HS-27A (cell line): ENCODE measurements around the gene CLPSL2.

Experiments used
- DNase-seq: peaks from one replicate; pipeline ENCODE4 v3.0.0-alpha.2; 2012; ENCODE audit warnings: low read depth, missing footprints

Gene CLPSL2

GRCh38 chr6:35746516-35746915, 29.9 kb upstream of the CLPSL2 start:
- DNase-seq, result no peak

DNA sequence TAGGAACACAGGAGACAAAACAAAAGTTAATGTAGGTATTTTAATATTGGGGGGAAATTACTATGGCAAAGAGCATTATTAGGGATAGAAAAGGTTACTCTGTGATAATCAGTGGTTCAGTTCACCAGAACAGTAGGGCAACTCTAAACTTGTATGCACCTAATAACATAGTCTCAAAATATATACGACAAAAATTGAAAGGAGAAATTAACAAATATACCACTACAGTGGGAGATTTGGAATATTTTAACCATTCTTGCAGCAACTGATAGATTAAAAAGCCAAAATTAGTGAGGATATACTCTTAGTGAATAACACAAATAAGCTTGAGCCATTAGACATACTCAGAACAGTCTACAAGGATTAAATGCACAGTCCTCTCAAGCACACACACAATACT, 28.5 kb upstream of the CLPSL2 start:
- no peak for DNase-seq

DNA sequence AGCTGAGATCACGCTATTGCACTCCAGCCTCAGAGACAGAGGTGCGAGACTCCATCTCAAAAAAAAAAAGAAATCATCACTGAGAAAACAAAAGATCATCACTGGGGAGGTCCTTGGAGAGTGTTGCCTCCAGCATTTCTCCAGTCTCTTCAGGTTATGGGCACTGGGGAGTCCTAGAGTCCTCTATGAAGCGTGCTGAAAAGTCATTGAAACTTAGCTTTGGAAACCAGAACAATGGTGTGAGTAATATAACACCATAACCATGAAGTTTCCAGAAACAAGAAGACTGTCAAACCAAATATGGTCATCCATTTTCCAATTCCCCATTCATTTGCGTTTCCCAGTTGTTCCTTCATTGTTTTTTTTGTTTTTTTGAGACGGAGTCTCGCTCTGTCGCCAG, 25.8 kb upstream of the CLPSL2 start:
- DNase-seq, result no peak

- no peak for DNase-seq
Measured at GRCh38 chr6:35751594-35751993, 24.8 kb upstream of the CLPSL2 start.

DNA sequence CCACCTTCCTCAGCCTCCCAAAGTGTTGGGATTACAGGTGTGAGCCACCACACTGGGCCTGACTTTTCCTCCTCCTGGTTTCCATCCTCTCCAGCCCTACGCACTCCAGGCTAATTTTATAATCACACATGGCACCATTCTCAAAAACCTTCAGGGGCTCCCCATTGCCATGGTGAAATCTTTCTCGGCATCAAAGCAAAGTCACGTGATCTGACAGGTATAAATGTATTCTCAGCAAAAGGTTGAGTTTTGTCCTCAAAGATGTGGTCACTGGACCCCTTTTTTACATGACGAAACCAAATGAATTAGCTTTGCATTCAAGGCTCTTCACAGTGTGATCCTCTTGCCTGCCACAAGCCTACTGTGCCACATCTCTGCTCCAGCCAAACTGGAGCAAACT, 24.1 kb upstream of the CLPSL2 start:
- DNase-seq, result no peak

GRCh38 chr6:35754452-35755277, 21.7 kb upstream of the CLPSL2 start:
- no peak for DNase-seq

DNA sequence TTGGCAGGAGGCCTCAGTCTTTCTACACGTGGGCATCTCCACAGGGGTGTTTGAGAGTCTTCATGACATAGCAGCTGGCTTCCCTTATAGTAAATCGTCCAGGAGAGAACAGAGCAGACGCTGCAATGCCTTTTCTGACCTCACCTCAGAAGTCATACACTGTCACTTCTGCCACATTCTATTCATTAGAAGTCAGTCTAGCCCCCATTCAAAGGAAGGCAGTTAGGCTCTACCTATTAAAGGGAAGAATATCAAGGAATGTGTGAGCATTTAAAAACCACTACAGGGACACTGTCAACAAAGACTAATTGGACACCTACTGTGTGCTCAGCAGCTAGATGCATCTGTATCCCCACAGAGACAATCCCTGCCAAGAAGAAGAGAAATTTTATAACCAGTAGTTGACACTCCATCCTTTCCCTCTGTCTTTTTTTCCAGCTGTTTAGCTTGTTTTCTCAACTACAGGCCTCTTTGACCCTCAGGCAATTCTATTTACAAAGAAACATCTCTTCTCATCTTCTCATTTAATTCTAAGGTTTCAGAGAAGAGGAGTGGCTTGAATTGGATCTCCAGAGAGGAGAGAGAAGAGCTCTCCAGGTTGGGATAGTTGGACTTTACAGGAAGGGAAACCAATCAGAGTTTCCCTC, 21.0 kb upstream of the CLPSL2 start:
- DNase-seq, result no peak

GRCh38 chr6:35757456-35758123, 18.8 kb upstream of the CLPSL2 start:
- no peak for DNase-seq

- no peak for DNase-seq
Measured at GRCh38 chr6:35759426-35759825, 17.0 kb upstream of the CLPSL2 start.

DNA sequence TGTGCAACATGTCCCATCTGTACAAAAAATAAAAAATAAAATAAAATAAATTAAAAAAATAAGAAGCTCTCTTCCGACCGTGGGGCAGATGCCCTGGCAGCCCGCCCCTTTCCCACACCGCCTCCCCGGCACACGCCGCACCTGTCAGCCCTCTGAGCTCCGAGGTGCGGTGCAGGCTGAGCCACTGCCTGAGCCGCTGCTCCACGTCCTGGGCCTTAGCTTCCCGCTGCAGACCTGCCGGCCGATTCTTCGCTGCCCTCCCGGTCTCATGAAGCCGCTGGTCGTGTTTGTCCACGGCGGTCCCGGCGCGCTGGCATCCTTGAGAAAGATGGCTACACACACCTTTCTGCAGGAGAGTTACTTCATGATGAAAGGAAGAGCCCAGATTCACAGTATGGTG, 10.7 kb upstream of the CLPSL2 start:
- DNase-seq, result no peak

GRCh38 chr6:35769211-35769610, 7.2 kb upstream of the CLPSL2 start:
- DNase-seq, result no peak

DNA sequence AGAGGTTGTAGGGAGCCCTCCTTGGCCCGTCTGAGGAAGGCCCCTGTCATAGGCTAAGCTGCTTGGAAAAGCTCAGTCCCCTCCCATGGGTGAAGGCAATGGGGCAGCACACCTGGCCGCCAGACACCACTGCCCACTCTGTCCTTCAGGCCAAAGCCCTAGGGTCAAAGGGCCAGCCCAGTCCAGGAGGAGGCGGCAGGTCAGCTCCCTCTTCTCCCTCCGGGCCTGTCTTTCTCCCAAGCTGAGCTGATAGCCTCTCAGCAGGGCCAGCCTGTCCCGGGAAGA, 5.1 kb upstream of the CLPSL2 start:
- DNase-seq, result no peak

DNA sequence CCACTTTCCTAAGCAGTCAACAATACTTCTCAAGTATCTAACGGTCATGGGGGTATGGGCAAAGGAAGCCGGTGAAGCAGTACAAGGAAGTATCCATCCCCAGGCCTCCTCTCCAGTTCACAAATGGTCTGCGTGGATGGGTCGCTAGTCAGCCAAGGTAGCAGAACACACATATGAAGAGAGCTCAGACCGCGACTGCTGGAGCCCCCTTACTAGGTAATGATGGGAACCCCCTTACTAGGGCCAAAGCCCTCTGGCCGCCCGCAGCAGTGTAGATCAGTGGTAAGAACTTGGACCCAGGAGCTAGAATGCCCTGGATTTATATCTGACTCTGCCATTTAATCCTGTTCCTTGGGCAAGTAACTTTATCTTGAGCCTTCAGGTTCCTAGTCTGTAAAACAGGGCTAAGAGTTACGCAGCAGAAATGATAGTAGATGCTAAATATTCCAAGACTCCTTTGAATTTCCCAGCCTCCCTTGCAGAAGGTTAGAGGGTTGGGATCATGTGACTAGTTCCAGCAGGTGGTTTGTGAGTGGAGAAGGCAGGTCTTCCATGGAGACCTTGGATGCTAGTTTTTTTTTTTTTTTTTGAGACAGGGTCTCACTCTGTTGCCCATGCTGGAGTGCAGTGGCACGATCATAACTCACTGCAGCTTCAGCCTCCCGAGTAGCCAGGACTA, 2.1 kb upstream of the CLPSL2 start:
- DNase-seq, result no peak

DNA sequence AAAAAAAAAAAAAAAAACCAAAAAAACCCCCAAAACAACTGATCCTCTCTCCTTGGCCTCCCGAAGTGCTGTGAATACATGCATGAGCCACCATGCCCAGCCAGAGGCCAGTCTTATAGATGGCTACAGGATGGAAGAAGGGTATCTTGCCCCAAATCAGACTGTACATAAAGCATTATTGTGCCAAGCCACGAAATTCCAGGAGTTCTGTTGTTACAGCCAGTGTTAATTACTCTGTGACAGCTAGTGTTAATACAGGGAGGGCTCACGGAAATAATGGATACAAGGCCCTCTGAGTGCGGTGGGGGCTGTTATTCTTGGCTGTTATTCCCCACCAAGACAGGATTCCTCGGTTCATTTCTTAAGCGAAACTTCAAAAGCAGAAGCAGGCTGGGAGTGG, 1.4 kb upstream of the CLPSL2 start:
- no peak for DNase-seq

- no peak for DNase-seq
Measured at GRCh38 chr6:35777356-35778102, 1.1 kb downstream of the CLPSL2 start.

- no peak for DNase-seq
Measured at GRCh38 chr6:35778437-35778836, 2.0 kb downstream of the CLPSL2 start.

- no peak for DNase-seq
Measured at GRCh38 chr6:35780719-35781118, 4.3 kb downstream of the CLPSL2 start, which contains the start of gene CLPSL1. TSS of gene CLPSL1 (plus strand) at chr6:35781019. CDS start at chr6:35781111, 92 bp downstream.

- DNase-seq, result no peak
Measured at GRCh38 chr6:35781290-35781689, 4.9 kb downstream of the CLPSL2 start.

DNA sequence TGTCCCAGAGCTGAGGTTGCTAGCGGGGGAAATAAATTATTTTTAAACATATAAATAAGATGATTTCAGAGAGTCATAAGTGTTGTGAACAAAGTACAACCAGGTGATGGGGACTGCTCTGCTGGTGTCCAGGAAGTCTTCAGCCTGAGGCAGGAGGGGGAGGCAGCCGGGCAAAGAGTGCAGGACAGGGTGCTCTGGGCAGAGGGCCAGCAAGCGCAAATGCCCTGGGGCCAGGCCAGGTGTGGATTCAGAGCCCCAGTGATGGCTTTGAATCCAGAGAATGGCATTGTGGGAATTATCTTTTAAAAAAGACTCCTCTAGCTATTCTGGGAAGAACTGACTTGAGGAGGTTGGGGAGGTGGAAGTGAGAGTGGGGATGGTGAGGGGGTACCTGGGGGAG, 6.0 kb downstream of the CLPSL2 start:
- no peak for DNase-seq

DNA sequence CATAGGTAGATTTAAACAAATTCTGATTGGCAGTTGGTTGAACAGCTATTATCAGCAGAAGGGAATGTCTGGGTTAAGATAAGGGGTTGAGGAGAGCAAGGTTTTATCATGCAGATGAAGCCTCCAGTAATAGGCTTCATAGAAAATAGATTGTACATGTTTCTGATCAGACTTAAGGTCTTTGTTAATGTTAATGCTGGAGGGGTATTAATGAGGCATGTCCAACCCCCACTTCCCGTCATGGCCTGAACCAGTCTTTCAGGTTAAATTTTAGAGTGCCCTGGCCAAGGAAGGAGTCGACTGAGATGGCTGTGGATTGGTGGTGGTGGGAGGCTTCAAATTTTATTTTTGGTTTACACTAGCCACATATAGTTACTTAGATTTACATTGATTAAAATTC, 7.8 kb downstream of the CLPSL2 start:
- no peak for DNase-seq

DNA sequence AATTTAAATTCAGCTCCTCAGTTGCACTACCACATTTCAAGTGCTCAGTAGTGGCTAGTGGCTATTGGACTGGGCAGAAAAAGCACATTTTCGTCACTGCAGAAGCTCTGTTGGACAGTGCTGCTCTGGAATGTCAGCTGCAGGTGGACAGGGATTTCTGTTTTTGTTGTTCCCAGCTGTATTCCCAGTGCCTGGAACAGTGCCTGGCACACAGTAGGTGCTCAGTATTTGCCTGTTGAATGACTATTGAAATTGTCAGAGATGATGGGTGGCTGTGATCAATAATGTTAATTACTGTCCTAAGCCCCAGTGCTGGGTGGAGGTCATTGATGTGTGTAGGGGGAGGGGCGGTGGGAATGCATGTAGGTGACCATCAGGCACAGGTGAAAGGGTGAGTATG, 9.9 kb downstream of the CLPSL2 start:
- no peak for DNase-seq

GRCh38 chr6:35786810-35787209, 10.4 kb downstream of the CLPSL2 start:
- DNase-seq, result no peak
